GM12891 (cell line): ENCODE data around the gene DVL1.
A peak's percentile ranks its signal among the peaks of the same experiment; 100 is the strongest.

Experiments
- POLR2A ChIP-seq: IDR thresholded peaks from 2 replicates; pipeline ENCODE4 v1.6.1; 2011; ENCODE audit warnings: low read depth, low read length, control low read depth
- POLR2AphosphoS5 ChIP-seq: IDR thresholded peaks from 2 replicates; pipeline ENCODE4 v1.6.1; 2011; ENCODE audit warnings: low read depth, low read length, control low read depth
- SPI1 ChIP-seq: IDR thresholded peaks from 2 replicates; pipeline ENCODE4 v1.6.1; 2011; ENCODE audit warnings: low read depth, low read length, control low read depth
- TAF1 ChIP-seq: IDR thresholded peaks from 2 replicates; pipeline ENCODE4 v1.6.1; 2011; ENCODE audit warnings: low read depth, low read length, control low read depth

DNA sequence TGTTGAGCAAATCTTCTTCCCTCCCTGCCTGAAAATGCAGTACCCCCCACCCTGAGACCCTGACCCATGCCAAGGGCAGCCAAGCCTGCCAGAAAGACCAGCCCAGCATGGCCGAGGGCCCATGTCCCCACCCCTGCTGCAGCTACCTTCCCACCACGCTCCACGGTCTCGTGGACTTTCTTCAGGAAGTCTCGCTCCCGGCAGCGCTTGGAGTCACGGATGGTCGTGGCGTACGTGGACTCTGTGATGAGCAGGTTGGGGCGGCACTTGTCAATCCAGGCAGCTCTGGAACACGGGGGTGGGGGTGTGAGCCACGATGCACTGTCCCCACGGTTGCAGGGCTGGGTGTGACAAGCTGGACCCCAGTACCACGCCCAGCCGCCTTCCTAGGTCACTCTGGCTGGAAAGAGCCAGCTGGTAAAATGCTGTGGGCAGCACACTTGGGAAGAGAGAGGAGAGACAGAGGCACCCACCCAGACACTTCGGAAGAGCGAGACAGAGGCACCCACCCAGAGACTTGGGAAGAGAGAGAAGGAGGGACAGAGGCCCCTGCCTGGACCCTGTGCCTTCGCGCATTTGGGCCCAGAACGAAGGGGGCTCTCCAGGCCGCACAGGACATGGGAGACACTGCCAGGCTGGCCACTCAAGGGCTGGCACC lies 34.4 kb downstream of the DVL1 start:
- TF ChIP-seq POLR2A: no peak
- no peak for TF ChIP-seq SPI1
- peak; percentile 52; the same call in 1 of the 2 replicates for TF ChIP-seq POLR2AphosphoS5
- no peak for TF ChIP-seq TAF1
